SK-N-SH treated with all-trans-retinoic acid at 6 μM for 48 hours (cell line): ENCODE results near the gene CCDC167.

ENCODE experiments used
- ARNTL ChIP-seq: fragments of 450-650 bp; formaldehyde crosslinking; IDR thresholded peaks from 2 replicates; pipeline ENCODE4 v1.5.0; 2020; ENCODE audit warnings: low read depth, mild to moderate bottlenecking, moderate library complexity, borderline replicate concordance
- CSDC2 ChIP-seq: fragments of 250-450 bp; sonication (Bioruptor Pico); IDR thresholded peaks from 2 replicates; pipeline ENCODE4 v1.5.0; 2020; ENCODE audit warnings: mild to moderate bottlenecking, moderate library complexity
- ESRRG ChIP-seq: fragments of 250-450 bp; sonication (Bioruptor Pico); IDR thresholded peaks from 2 replicates; pipeline ENCODE4 v1.6.1; 2021; ENCODE audit warnings: mild to moderate bottlenecking
- ISL1 ChIP-seq: fragments of 250-450 bp; sonication (Bioruptor Pico); IDR thresholded peaks from 2 replicates; pipeline ENCODE4 v2.1.2; 2022; ENCODE audit warnings: mild to moderate bottlenecking, moderate library complexity
- SNAI2 ChIP-seq: fragments of 250-450 bp; sonication (Bioruptor Pico); IDR thresholded peaks from 2 replicates; pipeline ENCODE4 v1.5.0; 2020; ENCODE audit warnings: mild to moderate bottlenecking, moderate library complexity
- TOX ChIP-seq: fragments of 250-450 bp; sonication (Bioruptor Pico); IDR thresholded peaks from 2 replicates; pipeline ENCODE4 v1.8.0; 2021; ENCODE audit warnings: mild to moderate bottlenecking, moderate library complexity, borderline replicate concordance
- ZC3H10 ChIP-seq: fragments of 250-450 bp; sonication (Bioruptor Pico); IDR thresholded peaks from 2 replicates; pipeline ENCODE4 v1.5.1; 2021; ENCODE audit warnings: mild to moderate bottlenecking, moderate library complexity
- ZFP3 ChIP-seq: fragments of 250-450 bp; sonication (Bioruptor Pico); IDR thresholded peaks from 2 replicates; pipeline ENCODE4 v1.5.0; 2020; ENCODE audit warnings: mild to moderate bottlenecking, moderate library complexity
- ZFP30 ChIP-seq: fragments of 450-650 bp; formaldehyde crosslinking; IDR thresholded peaks from 2 replicates; pipeline ENCODE4 v1.5.0; 2022; ENCODE audit warnings: mild to moderate bottlenecking, moderate library complexity
- ZNF70 ChIP-seq: fragments of 450-650 bp; formaldehyde crosslinking; IDR thresholded peaks from 2 replicates; pipeline ENCODE4 v1.5.0; 2020; ENCODE audit warnings: mild to moderate bottlenecking, moderate library complexity
- TF ChIP-seq, protein P1 (sequence below): fragments of 250-450 bp; sonication (Bioruptor Pico); IDR thresholded peaks from 2 replicates; pipeline ENCODE4 v1.5.1; 2020; ENCODE audit warnings: low read depth, mild to moderate bottlenecking, moderate library complexity
- TF ChIP-seq, protein P2 (sequence below): fragments of 250-450 bp; sonication (Bioruptor Pico); IDR thresholded peaks from 2 replicates; pipeline ENCODE4 v1.8.0; 2020; ENCODE audit warnings: mild to moderate bottlenecking, moderate library complexity, borderline replicate concordance
- TF ChIP-seq, protein P3 (sequence below): fragments of 250-450 bp; sonication (Bioruptor Pico); IDR thresholded peaks from 2 replicates; pipeline ENCODE4 v1.5.0; 2020; ENCODE audit warnings: mild to moderate bottlenecking, moderate library complexity

DNA sequence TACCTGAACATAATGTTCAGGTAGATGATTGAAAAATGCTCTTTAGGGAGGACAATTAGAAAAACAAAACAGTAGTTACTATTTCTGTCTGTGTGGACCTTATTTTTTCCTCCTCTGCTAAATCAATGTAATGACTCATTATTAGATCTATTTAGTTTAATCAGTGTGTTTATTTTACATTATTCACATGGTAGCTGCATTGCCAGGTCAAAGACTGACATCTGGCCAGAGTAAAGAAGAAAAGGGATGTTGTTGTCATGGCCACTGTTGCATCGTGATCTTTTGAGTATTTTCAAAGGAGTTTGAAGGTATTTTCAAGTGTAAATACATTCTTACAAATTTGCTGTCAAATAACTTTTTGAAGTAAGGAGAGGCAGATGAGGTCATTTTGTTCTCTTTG, 60.8 kb downstream of the CCDC167 start:
- TF ChIP-seq ZNF70 (no peak), CSDC2 (no peak), SNAI2 (no peak), ESRRG (no peak), ZFP3 (no peak), ZFP30 (CRISPR knock-in tag) (no peak), ARNTL (CRISPR knock-in tag) (no peak), ZC3H10 (CRISPR knock-in tag) (no peak), ISL1 (CRISPR knock-in tag) (no peak), TOX (CRISPR knock-in tag) (no peak)
- TF ChIP-seq, protein P1, sequence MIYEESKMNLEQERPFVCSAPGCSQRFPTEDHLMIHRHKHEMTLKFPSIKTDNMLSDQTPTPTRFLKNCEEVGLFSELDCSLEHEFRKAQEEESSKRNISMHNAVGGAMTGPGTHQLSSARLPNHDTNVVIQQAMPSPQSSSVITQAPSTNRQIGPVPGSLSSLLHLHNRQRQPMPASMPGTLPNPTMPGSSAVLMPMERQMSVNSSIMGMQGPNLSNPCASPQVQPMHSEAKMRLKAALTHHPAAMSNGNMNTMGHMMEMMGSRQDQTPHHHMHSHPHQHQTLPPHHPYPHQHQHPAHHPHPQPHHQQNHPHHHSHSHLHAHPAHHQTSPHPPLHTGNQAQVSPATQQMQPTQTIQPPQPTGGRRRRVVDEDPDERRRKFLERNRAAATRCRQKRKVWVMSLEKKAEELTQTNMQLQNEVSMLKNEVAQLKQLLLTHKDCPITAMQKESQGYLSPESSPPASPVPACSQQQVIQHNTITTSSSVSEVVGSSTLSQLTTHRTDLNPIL (CRISPR knock-in tag): no peak
- TF ChIP-seq, protein P2, sequence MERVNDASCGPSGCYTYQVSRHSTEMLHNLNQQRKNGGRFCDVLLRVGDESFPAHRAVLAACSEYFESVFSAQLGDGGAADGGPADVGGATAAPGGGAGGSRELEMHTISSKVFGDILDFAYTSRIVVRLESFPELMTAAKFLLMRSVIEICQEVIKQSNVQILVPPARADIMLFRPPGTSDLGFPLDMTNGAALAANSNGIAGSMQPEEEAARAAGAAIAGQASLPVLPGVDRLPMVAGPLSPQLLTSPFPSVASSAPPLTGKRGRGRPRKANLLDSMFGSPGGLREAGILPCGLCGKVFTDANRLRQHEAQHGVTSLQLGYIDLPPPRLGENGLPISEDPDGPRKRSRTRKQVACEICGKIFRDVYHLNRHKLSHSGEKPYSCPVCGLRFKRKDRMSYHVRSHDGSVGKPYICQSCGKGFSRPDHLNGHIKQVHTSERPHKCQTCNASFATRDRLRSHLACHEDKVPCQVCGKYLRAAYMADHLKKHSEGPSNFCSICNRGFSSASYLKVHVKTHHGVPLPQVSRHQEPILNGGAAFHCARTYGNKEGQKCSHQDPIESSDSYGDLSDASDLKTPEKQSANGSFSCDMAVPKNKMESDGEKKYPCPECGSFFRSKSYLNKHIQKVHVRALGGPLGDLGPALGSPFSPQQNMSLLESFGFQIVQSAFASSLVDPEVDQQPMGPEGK (CRISPR knock-in tag): no peak
- TF ChIP-seq, protein P3, sequence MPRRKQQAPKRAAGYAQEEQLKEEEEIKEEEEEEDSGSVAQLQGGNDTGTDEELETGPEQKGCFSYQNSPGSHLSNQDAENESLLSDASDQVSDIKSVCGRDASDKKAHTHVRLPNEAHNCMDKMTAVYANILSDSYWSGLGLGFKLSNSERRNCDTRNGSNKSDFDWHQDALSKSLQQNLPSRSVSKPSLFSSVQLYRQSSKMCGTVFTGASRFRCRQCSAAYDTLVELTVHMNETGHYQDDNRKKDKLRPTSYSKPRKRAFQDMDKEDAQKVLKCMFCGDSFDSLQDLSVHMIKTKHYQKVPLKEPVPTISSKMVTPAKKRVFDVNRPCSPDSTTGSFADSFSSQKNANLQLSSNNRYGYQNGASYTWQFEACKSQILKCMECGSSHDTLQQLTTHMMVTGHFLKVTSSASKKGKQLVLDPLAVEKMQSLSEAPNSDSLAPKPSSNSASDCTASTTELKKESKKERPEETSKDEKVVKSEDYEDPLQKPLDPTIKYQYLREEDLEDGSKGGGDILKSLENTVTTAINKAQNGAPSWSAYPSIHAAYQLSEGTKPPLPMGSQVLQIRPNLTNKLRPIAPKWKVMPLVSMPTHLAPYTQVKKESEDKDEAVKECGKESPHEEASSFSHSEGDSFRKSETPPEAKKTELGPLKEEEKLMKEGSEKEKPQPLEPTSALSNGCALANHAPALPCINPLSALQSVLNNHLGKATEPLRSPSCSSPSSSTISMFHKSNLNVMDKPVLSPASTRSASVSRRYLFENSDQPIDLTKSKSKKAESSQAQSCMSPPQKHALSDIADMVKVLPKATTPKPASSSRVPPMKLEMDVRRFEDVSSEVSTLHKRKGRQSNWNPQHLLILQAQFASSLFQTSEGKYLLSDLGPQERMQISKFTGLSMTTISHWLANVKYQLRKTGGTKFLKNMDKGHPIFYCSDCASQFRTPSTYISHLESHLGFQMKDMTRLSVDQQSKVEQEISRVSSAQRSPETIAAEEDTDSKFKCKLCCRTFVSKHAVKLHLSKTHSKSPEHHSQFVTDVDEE (CRISPR knock-in tag): no peak
